HepG2 (cell line): ENCODE measurements around the gene OPALIN. TPM values are rescaled to one million over a fixed set of nuclear protein-coding genes. Genes with fewer than 3 reads are reported as not detected.
A peak's percentile ranks its signal among the peaks of the same experiment; 100 is the strongest.

Experiments used
- CEBPG ChIP-seq: IDR thresholded peaks from 2 replicates; pipeline ENCODE4 v1.6.1; 2016
- GABPB1 ChIP-seq: IDR thresholded peaks from 2 replicates; pipeline ENCODE4 v1.6.1; 2016; ENCODE audit warnings: mild to moderate bottlenecking, missing genetic modification reagents, moderate library complexity, missing compliant biosample characterization
- KLF16 ChIP-seq, 2 experiments: sonication (generic) in 1 of 2; formaldehyde crosslinking in 1 of 2; IDR thresholded peaks; 2 replicates each; pipeline versions ENCODE4 v1.6.1 to v1.8.0; 2016 to 2023; ENCODE audit warnings: missing genetic modification reagents in 2 of 2, missing compliant biosample characterization in 1 of 2
- MAZ ChIP-seq, 2 experiments: sonication (generic) in 1 of 2; formaldehyde crosslinking in 1 of 2; IDR thresholded peaks; 2 replicates each; pipeline versions ENCODE4 v1.5.0 to v1.6.1; 2012 to 2020; ENCODE audit warnings: low read depth in 2 of 2, mild to moderate bottlenecking in 2 of 2, borderline replicate concordance in 1 of 2, improper control_type of control experiment in 1 of 2, low read length in 1 of 2, missing genetic modification reagents in 1 of 2, moderate library complexity in 1 of 2
- MBNL3 ChIP-seq: fragments of 250-450 bp; sonication (Bioruptor Pico); conservative IDR thresholded peaks from 2 replicates; pipeline ENCODE4 v1.8.0; 2022; ENCODE audit warnings: mild to moderate bottlenecking, inconsistent platforms
- NCOR1 ChIP-seq: fragments of 200-600 bp; sonication (generic); IDR thresholded peaks from 2 replicates; pipeline ENCODE4 v1.7.0; 2017; ENCODE audit warnings: antibody characterized with exemption, low read length, borderline replicate concordance
- NONO ChIP-seq, 2 experiments: fragments of 450-650 bp in 1 of 2; sonication (generic) in 1 of 2; formaldehyde crosslinking in 1 of 2; IDR thresholded peaks in 1 of 2; conservative IDR thresholded peaks in 1 of 2; 2 replicates each; pipeline versions ENCODE4 v1.6.1 to v1.8.0; 2017 to 2022; ENCODE audit warnings: mild to moderate bottlenecking in 1 of 2, missing genetic modification reagents in 1 of 2, moderate library complexity in 1 of 2
- RBM22 ChIP-seq: fragments of 200-400 bp; formaldehyde crosslinking; optimal IDR thresholded peaks from 2 replicates; pipeline ENCODE3; 2017; ENCODE audit warnings: mild to moderate bottlenecking, low read length, moderate library complexity
- SAFB2 ChIP-seq: sonication (generic); formaldehyde crosslinking; IDR thresholded peaks from 2 replicates; pipeline ENCODE4 v1.5.1; 2020; ENCODE audit warnings: missing genetic modification reagents, low read depth, mild to moderate bottlenecking, borderline replicate concordance
- SP4 ChIP-seq: sonication (generic); formaldehyde crosslinking; IDR thresholded peaks from 2 replicates; pipeline ENCODE4 v1.8.1; 2023; ENCODE audit warnings: mild to moderate bottlenecking, missing genetic modification reagents
- STAG1 ChIP-seq: sonication (generic); formaldehyde crosslinking; IDR thresholded peaks from 2 replicates; pipeline ENCODE4 v1.4.0; 2020; ENCODE audit warnings: missing genetic modification reagents
- TSC22D2 ChIP-seq: sonication (generic); formaldehyde crosslinking; IDR thresholded peaks from 2 replicates; pipeline ENCODE4 v1.5.1; 2020; ENCODE audit warnings: missing genetic modification reagents, mild to moderate bottlenecking, borderline replicate concordance
- ZFX ChIP-seq: sonication (generic); formaldehyde crosslinking; IDR thresholded peaks from 2 replicates; pipeline ENCODE4 v1.4.0; 2020; ENCODE audit warnings: mild to moderate bottlenecking, low read depth, missing genetic modification reagents, moderate library complexity
- ZNF143 ChIP-seq: sonication (generic); formaldehyde crosslinking; IDR thresholded peaks from 2 replicates; pipeline ENCODE4 v1.4.0; 2020; ENCODE audit warnings: missing genetic modification reagents
- ZNF331 ChIP-seq: sonication (generic); formaldehyde crosslinking; IDR thresholded peaks from 2 replicates; pipeline ENCODE4 v1.4.0; 2020; ENCODE audit warnings: missing genetic modification reagents
- ZNF460 ChIP-seq: sonication (generic); formaldehyde crosslinking; IDR thresholded peaks from 2 replicates; pipeline ENCODE4 v1.5.1; 2020; ENCODE audit warnings: missing genetic modification reagents, mild to moderate bottlenecking, borderline replicate concordance
- ZNF792 ChIP-seq: IDR thresholded peaks from 2 replicates; pipeline ENCODE4 v1.6.1; 2016
- polyA plus RNA-seq, 8 experiments: library from polyadenylated mRNA; depleted of rRNA in 3 of 8; stranded (reverse) in 7 of 8; unstranded in 1 of 8; fragments of >200 nt; fragmentation: Illumina TruSeq in 4 of 8; extraction: Trizol in 4 of 8; gene quantifications; 2 replicates each; pipeline versions ENCODE4 v1.2.1 to v1.2.3, GENCODE V29; 2011 to 2016; ENCODE audit warnings: low read depth in 4 of 8, missing spikeins in 1 of 8, mixed read lengths in 1 of 8; ENCODE audit not compliant: insufficient read depth in 1 of 8
- total RNA-seq, 5 experiments: library from RNA; depleted of rRNA; stranded (reverse); fragments of >200 nt; fragmentation: Illumina TruSeq; extraction: Trizol; gene quantifications; 2 replicates each; pipeline ENCODE4 v1.2.3, GENCODE V29; 2016; ENCODE audit warnings: low read depth in 1 of 5
- TF ChIP-seq, protein P1 (sequence below): sonication (generic); formaldehyde crosslinking; IDR thresholded peaks from 2 replicates; pipeline ENCODE4 v1.5.0; 2020; ENCODE audit warnings: missing genetic modification reagents
- TF ChIP-seq, protein P2 (sequence below): sonication (generic); formaldehyde crosslinking; IDR thresholded peaks from 2 replicates; pipeline ENCODE4 v1.4.0; 2020; ENCODE audit warnings: missing genetic modification reagents
- TF ChIP-seq, protein P3 (sequence below): sonication (generic); formaldehyde crosslinking; IDR thresholded peaks from 2 replicates; pipeline ENCODE4 v1.4.0; 2020; ENCODE audit warnings: low read depth, mild to moderate bottlenecking, missing genetic modification reagents
- TF ChIP-seq, protein P4 (sequence below): sonication (generic); formaldehyde crosslinking; IDR thresholded peaks from 2 replicates; pipeline ENCODE4 v1.8.1; 2023; ENCODE audit warnings: mild to moderate bottlenecking, inconsistent platforms, moderate library complexity, missing genetic modification reagents, borderline replicate concordance
- TF ChIP-seq, protein P5 (sequence below): sonication (generic); formaldehyde crosslinking; IDR thresholded peaks from 2 replicates; pipeline ENCODE4 v1.4.0; 2020; ENCODE audit warnings: missing genetic modification reagents, low read depth, mild to moderate bottlenecking, borderline replicate concordance

The OPALIN gene
- total and polyA plus RNA-seq, 2 of the 13 experiments (the other 11 are each of a cell fraction or from before 2014, with no cell fraction given) = not detected

DNA sequence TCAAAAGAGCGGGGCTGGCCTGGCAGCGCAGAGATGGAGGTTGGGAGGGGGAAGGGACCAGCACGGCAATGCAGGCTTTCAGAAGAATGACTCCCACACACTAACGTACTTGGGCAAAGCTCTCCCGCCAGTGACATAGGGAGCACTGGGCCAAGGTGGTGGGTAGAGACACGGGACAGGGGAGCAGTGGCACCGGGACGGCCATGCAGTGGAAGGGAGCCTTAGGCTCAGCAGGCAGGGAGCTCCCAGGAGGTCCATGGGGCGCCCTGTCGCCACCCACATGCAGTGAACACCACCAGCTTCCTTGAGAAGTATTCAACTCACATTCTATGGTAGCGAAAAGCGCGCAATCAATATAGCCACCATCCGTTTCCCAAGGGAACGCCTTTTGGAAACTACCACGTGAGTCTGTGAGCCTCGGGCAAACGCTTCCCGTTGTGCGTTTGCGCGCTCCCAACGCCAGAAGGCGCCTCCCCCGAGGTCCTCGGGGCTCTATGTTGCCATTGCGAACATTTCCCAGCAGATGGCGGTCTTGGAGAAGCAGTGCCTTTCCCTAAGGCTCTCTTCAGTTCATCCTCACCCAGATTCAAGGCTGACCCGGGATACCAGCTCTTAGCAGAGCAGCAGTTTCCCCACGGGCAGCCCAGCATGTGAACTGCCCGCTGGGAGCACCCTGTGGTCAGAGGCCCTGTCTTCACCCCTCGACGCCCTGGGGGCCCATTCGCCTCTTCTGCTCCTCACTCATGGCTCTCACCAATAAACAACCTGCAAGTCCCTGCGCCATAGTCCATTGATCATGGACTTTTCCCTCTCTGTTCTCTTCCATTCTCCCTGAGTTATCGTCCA lies 16.4 kb upstream of the OPALIN start (continued):
- TF ChIP-seq KLF16 (CRISPR knock-in tag; IDR thresholded peaks at IDR 0.05) = no peak
- TF ChIP-seq ZFX (CRISPR knock-in tag) = no peak
- TF ChIP-seq, protein P1, sequence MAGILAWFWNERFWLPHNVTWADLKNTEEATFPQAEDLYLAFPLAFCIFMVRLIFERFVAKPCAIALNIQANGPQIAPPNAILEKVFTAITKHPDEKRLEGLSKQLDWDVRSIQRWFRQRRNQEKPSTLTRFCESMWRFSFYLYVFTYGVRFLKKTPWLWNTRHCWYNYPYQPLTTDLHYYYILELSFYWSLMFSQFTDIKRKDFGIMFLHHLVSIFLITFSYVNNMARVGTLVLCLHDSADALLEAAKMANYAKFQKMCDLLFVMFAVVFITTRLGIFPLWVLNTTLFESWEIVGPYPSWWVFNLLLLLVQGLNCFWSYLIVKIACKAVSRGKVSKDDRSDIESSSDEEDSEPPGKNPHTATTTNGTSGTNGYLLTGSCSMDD (CRISPR knock-in tag) = no peak
- TF ChIP-seq TSC22D2 (CRISPR knock-in tag) = 0 out of 2 replicates have a peak, but pooled peaks have one; percentile 24
- TF ChIP-seq ZNF331 (CRISPR knock-in tag) = peak; percentile 34; the same call in 1 of the 2 replicates
- TF ChIP-seq, protein P2, sequence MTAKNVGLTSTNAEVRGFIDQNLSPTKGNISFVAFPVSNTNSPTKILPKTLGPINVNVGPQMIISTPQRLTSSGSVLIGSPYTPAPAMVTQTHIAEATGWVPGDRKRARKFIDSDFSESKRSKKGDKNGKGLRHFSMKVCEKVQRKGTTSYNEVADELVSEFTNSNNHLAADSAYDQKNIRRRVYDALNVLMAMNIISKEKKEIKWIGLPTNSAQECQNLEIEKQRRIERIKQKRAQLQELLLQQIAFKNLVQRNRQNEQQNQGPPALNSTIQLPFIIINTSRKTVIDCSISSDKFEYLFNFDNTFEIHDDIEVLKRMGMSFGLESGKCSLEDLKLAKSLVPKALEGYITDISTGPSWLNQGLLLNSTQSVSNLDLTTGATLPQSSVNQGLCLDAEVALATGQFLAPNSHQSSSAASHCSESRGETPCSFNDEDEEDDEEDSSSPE = peak; percentile 76; the same call in 1 of the 2 replicates
- no peak for TF ChIP-seq MBNL3 (CRISPR knock-in tag)
- TF ChIP-seq NONO (IDR thresholded peaks at IDR 0.05) = no peak
- TF ChIP-seq NONO (CRISPR knock-in tag; conservative IDR thresholded peaks at IDR 0.05) = peak; percentile 27; the same call in 1 of the 2 replicates
- no peak for TF ChIP-seq MAZ (IDR thresholded peaks at IDR 0.05; ENCODE audit: borderline replicate concordance, low read depth, low read length)
- peak; percentile 26; the same call in 1 of the 2 replicates for TF ChIP-seq MAZ (CRISPR knock-in tag; IDR thresholded peaks at IDR 0.05; ENCODE audit: low read depth)
- TF ChIP-seq SP4 (CRISPR knock-in tag) = peak; percentile 32; the same call in 1 of the 2 replicates
- TF ChIP-seq, protein P3, sequence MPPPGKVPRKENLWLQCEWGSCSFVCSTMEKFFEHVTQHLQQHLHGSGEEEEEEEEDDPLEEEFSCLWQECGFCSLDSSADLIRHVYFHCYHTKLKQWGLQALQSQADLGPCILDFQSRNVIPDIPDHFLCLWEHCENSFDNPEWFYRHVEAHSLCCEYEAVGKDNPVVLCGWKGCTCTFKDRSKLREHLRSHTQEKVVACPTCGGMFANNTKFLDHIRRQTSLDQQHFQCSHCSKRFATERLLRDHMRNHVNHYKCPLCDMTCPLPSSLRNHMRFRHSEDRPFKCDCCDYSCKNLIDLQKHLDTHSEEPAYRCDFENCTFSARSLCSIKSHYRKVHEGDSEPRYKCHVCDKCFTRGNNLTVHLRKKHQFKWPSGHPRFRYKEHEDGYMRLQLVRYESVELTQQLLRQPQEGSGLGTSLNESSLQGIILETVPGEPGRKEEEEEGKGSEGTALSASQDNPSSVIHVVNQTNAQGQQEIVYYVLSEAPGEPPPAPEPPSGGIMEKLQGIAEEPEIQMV (CRISPR knock-in tag) = 0 out of 2 replicates have a peak, but pooled peaks have one; percentile 26
- TF ChIP-seq ZNF460 (CRISPR knock-in tag) = no peak
- TF ChIP-seq ZNF792 (CRISPR knock-in tag) = peak; percentile 77
- TF ChIP-seq ZNF143 = no peak
- TF ChIP-seq STAG1 (CRISPR knock-in tag) = peak; percentile 74
- TF ChIP-seq SAFB2 (CRISPR knock-in tag) = no peak
- TF ChIP-seq, protein P4, sequence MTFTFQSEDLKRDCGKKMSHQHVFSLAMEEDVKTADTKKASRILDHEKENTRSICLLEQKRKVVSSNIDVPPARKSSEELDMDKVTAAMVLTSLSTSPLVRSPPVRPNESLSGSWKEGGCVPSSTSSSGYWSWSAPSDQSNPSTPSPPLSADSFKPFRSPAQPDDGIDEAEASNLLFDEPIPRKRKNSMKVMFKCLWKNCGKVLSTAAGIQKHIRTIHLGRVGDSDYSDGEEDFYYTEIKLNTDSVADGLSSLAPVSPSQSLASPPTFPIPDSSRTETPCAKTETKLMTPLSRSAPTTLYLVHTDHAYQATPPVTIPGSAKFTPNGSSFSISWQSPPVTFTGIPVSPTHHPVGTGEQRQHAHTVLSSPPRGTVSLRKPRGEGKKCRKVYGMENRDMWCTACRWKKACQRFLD (CRISPR knock-in tag) = no peak
- peak; percentile 52; the same call in 1 of the 2 replicates for TF ChIP-seq GABPB1 (CRISPR knock-in tag)
- TF ChIP-seq, protein P5, sequence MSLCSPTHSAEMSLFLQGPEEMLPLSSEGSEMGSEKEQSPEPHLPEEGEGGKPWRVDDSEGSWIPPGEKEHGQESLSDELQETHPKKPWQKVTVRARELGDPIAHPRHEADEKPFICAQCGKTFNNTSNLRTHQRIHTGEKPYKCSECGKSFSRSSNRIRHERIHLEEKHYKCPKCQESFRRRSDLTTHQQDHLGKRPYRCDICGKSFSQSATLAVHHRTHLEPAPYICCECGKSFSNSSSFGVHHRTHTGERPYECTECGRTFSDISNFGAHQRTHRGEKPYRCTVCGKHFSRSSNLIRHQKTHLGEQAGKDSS (CRISPR knock-in tag) = peak; percentile 53; the same call in 1 of the 2 replicates
- TF ChIP-seq RBM22 = no peak
- no peak for TF ChIP-seq NCOR1
- TF ChIP-seq CEBPG (CRISPR knock-in tag) = peak; percentile 3; the same call in 1 of the 2 replicates
